Keratinocyte (primary cell): ENCODE data around the gene SOX2. TPM values are rescaled to one million over a fixed set of nuclear protein-coding genes. Genes with fewer than 3 reads are reported as not detected.
A peak's percentile ranks its signal among the peaks of the same experiment; 100 is the strongest.

Source experiments
- DNase-seq: peaks from one replicate; pipeline ENCODE4 v3.0.0-alpha.2; 2011; ENCODE audit warnings: low read depth, missing footprints, low spot score
- FAIRE-seq: peaks from 2 replicates; lab custom pipeline; 2011; peaks lifted over from hg19 to GRCh38; lab: Jason Lieb, UNC
- H2AFZ ChIP-seq: 2 replicates; pipeline ENCODE4 v1.6.0; 2012; ENCODE audit warnings: low read length, control low read depth, inconsistent platforms; ENCODE audit not compliant: control insufficient read depth
- H3K27ac ChIP-seq: 2 replicates; pipeline ENCODE4 v1.5.1; 2011; ENCODE audit warnings: low read length; ENCODE audit not compliant: control insufficient read depth, insufficient read depth
- H3K27me3 ChIP-seq: 3 replicates; pipeline ENCODE4 v1.6.0; 2011; ENCODE audit warnings: low read length; ENCODE audit not compliant: control insufficient read depth, insufficient read depth; ENCODE audit errors: extremely low read depth
- H3K36me3 ChIP-seq, 2 experiments: 2 replicates in 1 of 2; 3 replicates in 1 of 2; pipeline ENCODE4 v1.5.1; 2011; ENCODE audit warnings: low read length in 2 of 2, mild to moderate bottlenecking in 1 of 2; ENCODE audit not compliant: control insufficient read depth in 2 of 2, insufficient read depth in 2 of 2; ENCODE audit errors: extremely low read depth in 1 of 2
- H3K4me1 ChIP-seq: 3 replicates; pipeline ENCODE4 v1.5.1; 2011; ENCODE audit warnings: low read length; ENCODE audit not compliant: control insufficient read depth, insufficient read depth; ENCODE audit errors: extremely low read depth
- H3K4me2 ChIP-seq: 3 replicates; pipeline ENCODE4 v1.6.0; 2011; ENCODE audit warnings: low read depth, low read length; ENCODE audit not compliant: control insufficient read depth, insufficient read depth; ENCODE audit errors: extremely low read depth
- H3K4me3 ChIP-seq, 3 experiments: fragments of 200-600 bp in 1 of 3; sonication (generic) in 1 of 3; 2 replicates in 2 of 3; 3 replicates in 1 of 3; pipeline ENCODE4 v1.5.1; 2011 to 2016; ENCODE audit warnings: low read length in 3 of 3, mild to moderate bottlenecking in 3 of 3, control low read depth in 2 of 3, inconsistent platforms in 1 of 3, low read depth in 1 of 3, mixed read lengths in 1 of 3, mixed run types in 1 of 3, moderate library complexity in 1 of 3; ENCODE audit not compliant: control insufficient read depth in 2 of 3, insufficient read depth in 2 of 3; ENCODE audit errors: extremely low read depth in 1 of 3
- H3K79me2 ChIP-seq: 2 replicates; pipeline ENCODE4 v1.6.0; 2012; ENCODE audit warnings: low read length; ENCODE audit not compliant: control insufficient read depth, insufficient read depth
- H3K9ac ChIP-seq: 3 replicates; pipeline ENCODE4 v1.6.0; 2011; ENCODE audit warnings: low read length; ENCODE audit not compliant: control insufficient read depth, insufficient read depth; ENCODE audit errors: extremely low read depth
- H3K9me1 ChIP-seq: 3 replicates; pipeline ENCODE4 v1.6.0; 2011; ENCODE audit warnings: low read length; ENCODE audit not compliant: control insufficient read depth, insufficient read depth; ENCODE audit errors: extremely low read depth
- H3K9me3 ChIP-seq: 2 replicates; pipeline ENCODE4 v1.5.1; 2012; ENCODE audit warnings: low read depth, low read length; ENCODE audit not compliant: control insufficient read depth
- H4K20me1 ChIP-seq: 3 replicates; pipeline ENCODE4 v1.6.0; 2011; ENCODE audit warnings: low read length; ENCODE audit not compliant: control insufficient read depth, insufficient read depth; ENCODE audit errors: extremely low read depth
- CTCF ChIP-seq, 3 experiments: IDR thresholded peaks in 1 of 3; conservative IDR thresholded peaks in 1 of 3; optimal IDR thresholded peaks in 1 of 3; 2 replicates in 2 of 3; 3 replicates in 1 of 3; pipeline versions ENCODE3 to v1.5.1; 2011; ENCODE audit warnings: low read length in 3 of 3, mild to moderate bottlenecking in 3 of 3, moderate library complexity in 2 of 3, control low read depth in 1 of 3, inconsistent platforms in 1 of 3; ENCODE audit not compliant: insufficient read depth in 2 of 3; ENCODE audit errors: extremely low read depth in 1 of 3
- EZH2 ChIP-seq: IDR thresholded peaks from one replicate; pipeline ENCODE4 v1.6.1; 2012; ENCODE audit warnings: inconsistent platforms, mild to moderate bottlenecking, low read length, moderate library complexity
- dilution Hi-C: fragments of 300-500 bp; cut with MboI; formaldehyde crosslinking; loops from one replicate; pipeline ENCODE4 v1.7.0; 2020; ENCODE audit warnings: low sequenced_read_pairs; ENCODE audit not compliant: extremely low pct_ligation_motif_present
- polyA plus RNA-seq, 5 experiments: library from polyadenylated mRNA; depleted of rRNA in 3 of 5; stranded (reverse) in 3 of 5; stranded (forward) in 1 of 5; unstranded in 1 of 5; fragments of >200 nt; gene quantifications; 1 replicate in 1 of 5; 2 replicates in 3 of 5; 3 replicates in 1 of 5; pipeline versions ENCODE4 v1.2.1 to v1.2.3, GENCODE V29; 2011 to 2012; ENCODE audit warnings: missing spikeins in 2 of 5, low read depth in 1 of 5, low replicate concordance in 1 of 5

Gene SOX2
- polyA plus RNA-seq, 1 donor (not counting 4 experiments of a cell fraction or from before 2014, with no cell fraction given) = not detected

GRCh38 chr3:181724192-181724965 is 12.7 kb downstream of the SOX2 start:
- H3K27ac ChIP-seq = no peak overlapping the region
- no peak overlapping the region for H3K9ac ChIP-seq
- H3K4me1 ChIP-seq = peaks cover 4% of the 10 kb centered on the region
- H3K4me2 ChIP-seq = no peak overlapping the region
- no peak overlapping the region for H2AFZ ChIP-seq
- dilution Hi-C loops = no loop called here
- FAIRE-seq = no peak
- no peaks in the 10 kb centered on the region for H3K79me2 ChIP-seq
- no peak for DNase-seq
- TF ChIP-seq CTCF (optimal IDR thresholded peaks at IDR 0.05 in 1 of 3, IDR thresholded peaks at IDR 0.05 in 1 of 3, conservative IDR thresholded peaks at IDR 0.05 in 1 of 3; ENCODE audit: extremely low read depth in 1 of 3, insufficient read depth in 2 of 3, low read length in 3 of 3) (no peak), EZH2 (peak; percentile 24)
- peaks cover 99% of the 10 kb centered on the region for H3K27me3 ChIP-seq
- H3K36me3 ChIP-seq = no peaks in the 10 kb centered on the region
- H3K9me3 ChIP-seq = peaks cover 4% of the 10 kb centered on the region
- H3K4me3 ChIP-seq = no peak overlapping the region
- peaks cover 3% of the 10 kb centered on the region for H4K20me1 ChIP-seq
- H3K9me1 ChIP-seq = no peaks in the 10 kb centered on the region

GRCh38 chr3:181725131-181725731 is 13.5 kb downstream of the SOX2 start:
- H3K9ac ChIP-seq = no peak overlapping the region
- H3K27ac ChIP-seq = no peak overlapping the region
- H3K9me1 ChIP-seq = no peaks in the 10 kb centered on the region
- no peaks in the 10 kb centered on the region for H3K36me3 ChIP-seq
- H3K4me1 ChIP-seq = peaks cover 4% of the 10 kb centered on the region
- peaks cover 4% of the 10 kb centered on the region for H3K9me3 ChIP-seq
- H3K79me2 ChIP-seq = no peaks in the 10 kb centered on the region
- TF ChIP-seq EZH2 (peak; percentile 68), CTCF (optimal IDR thresholded peaks at IDR 0.05 in 1 of 3, IDR thresholded peaks at IDR 0.05 in 1 of 3, conservative IDR thresholded peaks at IDR 0.05 in 1 of 3; ENCODE audit: extremely low read depth in 1 of 3, insufficient read depth in 2 of 3, low read length in 3 of 3) (no peak)
- dilution Hi-C loops = loop anchor here (25.0 kb wide), 1 partner anchor 512 kb away; no protein-coding TSS in a partner anchor
- H4K20me1 ChIP-seq = peaks cover 3% of the 10 kb centered on the region
- no peak overlapping the region for H3K4me3 ChIP-seq
- H3K27me3 ChIP-seq = peaks cover 98% of the 10 kb centered on the region
- H3K4me2 ChIP-seq = no peak overlapping the region
- no peak for FAIRE-seq
- no peak for DNase-seq
- no peak overlapping the region for H2AFZ ChIP-seq
